HUES64 (cell line): ENCODE results near the gene CKAP2L.

Experiments used
- H3K27ac ChIP-seq: 2 replicates; pipeline ENCODE4 v1.7.0; 2013; ENCODE audit warnings: low read depth, low read length, inconsistent platforms
- H3K27me3 ChIP-seq: 2 replicates; pipeline ENCODE4 v1.6.1; 2013; ENCODE audit warnings: mild to moderate bottlenecking, low read length; ENCODE audit not compliant: insufficient read depth
- H3K36me3 ChIP-seq: 2 replicates; pipeline ENCODE4 v1.6.1; 2013; ENCODE audit warnings: mild to moderate bottlenecking, low read length; ENCODE audit not compliant: insufficient read depth
- H3K4me1 ChIP-seq: 2 replicates; pipeline ENCODE4 v1.6.1; 2013; ENCODE audit warnings: mild to moderate bottlenecking, low read length, moderate library complexity; ENCODE audit not compliant: insufficient read depth
- H3K4me3 ChIP-seq: 2 replicates; pipeline ENCODE4 v1.5.1; 2013; ENCODE audit warnings: mild to moderate bottlenecking, low read length, moderate library complexity
- H3K9ac ChIP-seq: 2 replicates; pipeline ENCODE4 v1.6.1; 2013; ENCODE audit warnings: mild to moderate bottlenecking, low read depth, low read length
- H3K9me3 ChIP-seq: 2 replicates; pipeline ENCODE4 v1.6.1; 2013; ENCODE audit warnings: low read depth, low read length; ENCODE audit not compliant: insufficient read depth
- WGBS: fragments of 150-250, 120-280 bp; methylation state at CpG from one replicate; pipeline ENCODE4 v1.1.7; 2013; ENCODE audit warnings: missing lambda C conversion rate; 5-methylcytosine and 5-hydroxymethylcytosine counted together

Gene CKAP2L

GRCh38 chr2:112698834-112699515, 65.4 kb downstream of the CKAP2L start:
- Histone ChIP-seq H3K9me3 (no peaks in the 10 kb centered on the region), H3K4me1 (no peaks in the 10 kb centered on the region), H3K9ac (no peak overlapping the region), H3K27ac (no peak overlapping the region), H3K27me3 (no peaks in the 10 kb centered on the region), H3K36me3 (no peaks in the 10 kb centered on the region), H3K4me3 (no peak overlapping the region)
- WGBS = 88% methylated on average over 3 of the region's 3 CpGs

- Histone ChIP-seq H3K27ac (no peak overlapping the region), H3K4me1 (no peaks in the 10 kb centered on the region), H3K4me3 (no peak overlapping the region), H3K36me3 (no peaks in the 10 kb centered on the region), H3K9me3 (no peaks in the 10 kb centered on the region), H3K9ac (no peak overlapping the region), H3K27me3 (no peaks in the 10 kb centered on the region)
- WGBS = 97% methylated on average over 12 of the region's 12 CpGs
Measured at GRCh38 chr2:112694182-112694581, 70.2 kb downstream of the CKAP2L start.

- H3K4me3 ChIP-seq = no peak overlapping the region
- H3K36me3 ChIP-seq = no peaks in the 10 kb centered on the region
- H3K27me3 ChIP-seq = no peaks in the 10 kb centered on the region
- no peak overlapping the region for H3K9ac ChIP-seq
- no peaks in the 10 kb centered on the region for H3K4me1 ChIP-seq
- no peaks in the 10 kb centered on the region for H3K9me3 ChIP-seq
- H3K27ac ChIP-seq = no peak overlapping the region
- 91% methylated on average over 7 of the region's 9 CpGs for WGBS
Measured at GRCh38 chr2:112693596-112693995, 70.8 kb downstream of the CKAP2L start.

GRCh38 chr2:112692918-112693317, 71.5 kb downstream of the CKAP2L start:
- Histone ChIP-seq H3K4me1 (no peaks in the 10 kb centered on the region), H3K4me3 (no peak overlapping the region), H3K9me3 (no peaks in the 10 kb centered on the region), H3K9ac (no peak overlapping the region), H3K27me3 (no peaks in the 10 kb centered on the region), H3K27ac (no peak overlapping the region), H3K36me3 (no peaks in the 10 kb centered on the region)
- 85% methylated on average over 1 of the region's 1 CpG for WGBS

GRCh38 chr2:112692495-112692911, 71.9 kb downstream of the CKAP2L start:
- no peaks in the 10 kb centered on the region for H3K36me3 ChIP-seq
- no peak overlapping the region for H3K9ac ChIP-seq
- H3K9me3 ChIP-seq = no peaks in the 10 kb centered on the region
- no peaks in the 10 kb centered on the region for H3K4me1 ChIP-seq
- no peaks in the 10 kb centered on the region for H3K27me3 ChIP-seq
- WGBS = 61% methylated on average over 5 of the region's 5 CpGs
- no peak overlapping the region for H3K4me3 ChIP-seq
- H3K27ac ChIP-seq = no peak overlapping the region

GRCh38 chr2:112691881-112692281, 72.5 kb downstream of the CKAP2L start:
- no peaks in the 10 kb centered on the region for H3K36me3 ChIP-seq
- WGBS = 86% methylated on average over 4 of the region's 4 CpGs
- H3K9ac ChIP-seq = no peak overlapping the region
- H3K9me3 ChIP-seq = no peaks in the 10 kb centered on the region
- H3K4me3 ChIP-seq = no peak overlapping the region
- H3K27me3 ChIP-seq = no peaks in the 10 kb centered on the region
- H3K27ac ChIP-seq = no peak overlapping the region
- H3K4me1 ChIP-seq = no peaks in the 10 kb centered on the region

- H3K4me3 ChIP-seq = no peak overlapping the region
- H3K27ac ChIP-seq = no peak overlapping the region
- no peaks in the 10 kb centered on the region for H3K9me3 ChIP-seq
- no peaks in the 10 kb centered on the region for H3K36me3 ChIP-seq
- H3K9ac ChIP-seq = no peak overlapping the region
- H3K4me1 ChIP-seq = no peaks in the 10 kb centered on the region
- H3K27me3 ChIP-seq = no peaks in the 10 kb centered on the region
- WGBS = 83% methylated on average over 9 of the region's 9 CpGs
Measured at GRCh38 chr2:112690853-112691401, 73.5 kb downstream of the CKAP2L start.

- no peaks in the 10 kb centered on the region for H3K9me3 ChIP-seq
- H3K4me3 ChIP-seq = no peak overlapping the region
- no peak overlapping the region for H3K27ac ChIP-seq
- H3K9ac ChIP-seq = no peak overlapping the region
- H3K4me1 ChIP-seq = no peaks in the 10 kb centered on the region
- no peaks in the 10 kb centered on the region for H3K36me3 ChIP-seq
- 93% methylated on average over 14 of the region's 14 CpGs for WGBS
- H3K27me3 ChIP-seq = no peaks in the 10 kb centered on the region
Measured at GRCh38 chr2:112688086-112688880, 76.1 kb downstream of the CKAP2L start.

GRCh38 chr2:112687522-112687921, 76.9 kb downstream of the CKAP2L start:
- no peak overlapping the region for H3K9ac ChIP-seq
- no peaks in the 10 kb centered on the region for H3K4me1 ChIP-seq
- no peak overlapping the region for H3K4me3 ChIP-seq
- no peaks in the 10 kb centered on the region for H3K36me3 ChIP-seq
- H3K9me3 ChIP-seq = no peaks in the 10 kb centered on the region
- no peaks in the 10 kb centered on the region for H3K27me3 ChIP-seq
- 89% methylated on average over 5 of the region's 6 CpGs for WGBS
- H3K27ac ChIP-seq = no peak overlapping the region
